ENCODE data around the gene SORCS2. TPM values are rescaled to one million over a fixed set of nuclear protein-coding genes. Genes with fewer than 3 reads are reported as not detected.

SORCS2 gene
- total RNA-seq, 6 experiments from 2014 or later: 0.18 to 6.2 (median 3.1) TPM

DNA sequence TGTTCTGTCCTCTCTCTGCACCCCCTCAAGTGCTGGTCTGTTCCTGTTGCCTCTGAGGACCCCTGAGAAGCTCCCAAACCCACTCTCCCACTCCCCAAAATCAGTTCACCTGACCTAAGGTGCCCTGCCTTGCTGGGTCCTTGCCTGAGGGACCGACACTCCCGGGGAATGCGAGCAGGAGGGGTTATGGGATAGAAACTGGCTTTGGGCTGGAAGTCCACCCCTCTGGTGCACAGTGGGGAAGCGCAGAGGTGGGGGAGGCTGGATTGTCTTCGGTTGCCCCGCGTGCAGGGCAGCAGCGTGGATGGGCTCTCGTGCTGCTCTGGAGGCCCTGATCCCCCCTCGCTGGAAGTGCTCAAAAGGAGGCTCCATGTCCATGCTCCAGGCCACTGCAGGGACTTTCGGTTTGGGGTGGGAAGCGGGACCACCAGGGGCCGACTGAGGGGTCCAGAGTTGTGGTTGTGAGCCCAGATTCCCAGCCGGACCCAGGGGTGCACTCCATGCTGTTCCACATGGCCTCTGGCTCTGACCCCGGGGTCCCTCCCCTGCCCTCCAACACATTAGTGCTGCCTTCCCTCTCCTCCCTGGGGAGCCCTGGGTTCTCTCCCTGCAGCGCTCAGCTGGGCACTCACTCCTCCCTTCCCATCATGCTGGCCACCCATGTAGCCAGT is 7.6 kb downstream of the SORCS2 start:
- Histone ChIP-seq H3K36me3 (no peaks in the 10 kb centered on the region), H3K27ac (no peak overlapping the region), H3K9me3 (no peaks in the 10 kb centered on the region), H3K27me3 (no peaks in the 10 kb centered on the region), H3K4me3 (no peak overlapping the region), H3K4me1 (no peaks in the 10 kb centered on the region)
- no peak for TF ChIP-seq POLR2A (IDR thresholded peaks at IDR 0.05)
- ATAC-seq (no peak), DNase-seq (peak in 1 of 3 donors; percentile 28)
- intact Hi-C loops (cut with DNase I): loop anchor here (10.0 kb wide), 2 partner anchors 245 to 595 kb away; no protein-coding TSS in a partner anchor
- WGBS (ENCODE audit: insufficient coverage, low coverage, low lambda C conversion rate, missing lambda C conversion rate): 88% methylated on average over 3 of the region's 16 CpGs

DNA sequence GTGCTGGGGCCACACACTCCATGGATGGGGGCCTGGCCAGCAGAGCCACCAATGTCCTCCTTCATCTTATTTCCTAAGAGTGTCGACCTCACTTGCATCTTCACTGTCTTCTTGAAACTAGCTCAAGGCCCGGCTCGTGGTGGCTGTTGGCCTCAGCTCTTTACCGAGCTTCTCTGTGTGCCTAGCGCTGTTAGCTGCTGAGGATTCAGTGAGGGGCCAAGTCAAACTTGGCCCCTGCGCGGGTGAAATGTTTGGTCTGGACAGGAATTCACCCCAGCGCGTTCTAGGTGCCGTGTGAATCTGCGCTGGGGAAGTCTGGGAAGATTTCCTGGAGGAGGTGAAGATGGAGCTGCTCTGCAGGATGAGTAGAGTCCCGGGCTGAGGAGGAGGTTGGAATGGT is 8.5 kb downstream of the SORCS2 start:
- Histone ChIP-seq H3K4me3 (no peak overlapping the region), H3K27me3 (no peaks in the 10 kb centered on the region), H3K27ac (no peak overlapping the region), H3K9me3 (no peaks in the 10 kb centered on the region), H3K36me3 (no peaks in the 10 kb centered on the region), H3K4me1 (no peaks in the 10 kb centered on the region)
- TF ChIP-seq, protein P1, sequence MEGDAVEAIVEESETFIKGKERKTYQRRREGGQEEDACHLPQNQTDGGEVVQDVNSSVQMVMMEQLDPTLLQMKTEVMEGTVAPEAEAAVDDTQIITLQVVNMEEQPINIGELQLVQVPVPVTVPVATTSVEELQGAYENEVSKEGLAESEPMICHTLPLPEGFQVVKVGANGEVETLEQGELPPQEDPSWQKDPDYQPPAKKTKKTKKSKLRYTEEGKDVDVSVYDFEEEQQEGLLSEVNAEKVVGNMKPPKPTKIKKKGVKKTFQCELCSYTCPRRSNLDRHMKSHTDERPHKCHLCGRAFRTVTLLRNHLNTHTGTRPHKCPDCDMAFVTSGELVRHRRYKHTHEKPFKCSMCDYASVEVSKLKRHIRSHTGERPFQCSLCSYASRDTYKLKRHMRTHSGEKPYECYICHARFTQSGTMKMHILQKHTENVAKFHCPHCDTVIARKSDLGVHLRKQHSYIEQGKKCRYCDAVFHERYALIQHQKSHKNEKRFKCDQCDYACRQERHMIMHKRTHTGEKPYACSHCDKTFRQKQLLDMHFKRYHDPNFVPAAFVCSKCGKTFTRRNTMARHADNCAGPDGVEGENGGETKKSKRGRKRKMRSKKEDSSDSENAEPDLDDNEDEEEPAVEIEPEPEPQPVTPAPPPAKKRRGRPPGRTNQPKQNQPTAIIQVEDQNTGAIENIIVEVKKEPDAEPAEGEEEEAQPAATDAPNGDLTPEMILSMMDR (IDR thresholded peaks at IDR 0.05): no peak
- TF ChIP-seq POLR2A (IDR thresholded peaks at IDR 0.05): no peak
- DNase-seq (peak in 1 of 3 donors; percentile 17), ATAC-seq (no peak)
- intact Hi-C loops (cut with DNase I): no loop called here
- 90% methylated on average over 8 of the region's 12 CpGs for WGBS (ENCODE audit: insufficient coverage, low coverage, low lambda C conversion rate, missing lambda C conversion rate)

DNA sequence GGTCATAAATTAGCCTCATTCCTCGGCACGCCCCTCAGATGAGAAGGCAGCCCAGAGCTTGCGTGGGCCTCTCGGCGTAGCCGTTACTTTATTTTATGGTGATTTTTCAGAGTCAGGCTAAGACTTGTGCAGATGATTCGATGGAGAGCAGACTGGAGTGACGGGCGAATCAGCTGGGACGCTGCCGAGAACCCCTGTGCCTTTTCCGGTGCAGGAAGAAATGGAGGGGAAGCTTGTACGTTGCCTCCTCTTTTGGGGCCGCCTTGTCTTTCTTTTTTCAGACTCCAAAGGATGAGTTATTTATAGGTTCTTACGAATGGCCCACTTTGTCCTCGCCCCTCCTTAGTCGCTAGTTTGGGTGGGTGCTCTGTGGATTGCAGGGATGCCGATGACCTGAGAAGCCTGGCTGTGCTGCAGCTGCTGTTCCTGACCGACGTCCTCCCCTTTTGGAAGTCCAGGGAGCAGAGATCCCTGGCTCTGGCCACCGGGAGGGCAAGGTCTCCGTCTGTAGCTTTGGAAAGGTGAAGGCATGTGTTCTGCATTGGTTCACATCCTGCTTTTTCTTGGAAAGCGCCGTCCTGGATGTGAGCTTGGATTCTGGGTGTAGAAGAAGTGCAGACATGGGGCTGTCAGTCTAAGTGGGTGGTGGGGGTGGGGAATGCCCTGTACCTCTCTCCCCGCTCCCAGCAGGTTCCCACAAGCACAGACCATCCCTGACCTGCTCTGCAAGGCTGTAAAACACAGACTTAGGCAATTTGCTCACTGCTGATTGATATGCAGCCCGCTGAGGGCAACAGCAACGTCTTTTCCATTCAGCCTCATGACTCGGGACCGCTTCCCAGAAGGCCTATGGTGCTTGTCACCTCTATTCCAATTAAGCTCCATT is 9.3 kb downstream of the SORCS2 start:
- Histone ChIP-seq H3K4me1 (peaks cover 0 to 5% (median 0%) of the 10 kb centered on the region in 4 donors), H3K36me3 (no peaks in the 10 kb centered on the region), H3K27ac (no peak overlapping the region), H3K27me3 (no peaks in the 10 kb centered on the region), H3K4me3 (no peak overlapping the region), H3K9me3 (no peaks in the 10 kb centered on the region)
- DNase-seq (peak in 2 of 3 donors; percentile 12 to 25), ATAC-seq (peak in 2 of 4 donors; percentile 13 to 58)
- 65% methylated on average over 25 of the region's 29 CpGs for WGBS (ENCODE audit: insufficient coverage, low coverage, low lambda C conversion rate, missing lambda C conversion rate)
- TF ChIP-seq, protein P1 (IDR thresholded peaks at IDR 0.05): no peak
- no peak for TF ChIP-seq POLR2A (IDR thresholded peaks at IDR 0.05)
- intact Hi-C loops (cut with DNase I): no loop called here

DNA sequence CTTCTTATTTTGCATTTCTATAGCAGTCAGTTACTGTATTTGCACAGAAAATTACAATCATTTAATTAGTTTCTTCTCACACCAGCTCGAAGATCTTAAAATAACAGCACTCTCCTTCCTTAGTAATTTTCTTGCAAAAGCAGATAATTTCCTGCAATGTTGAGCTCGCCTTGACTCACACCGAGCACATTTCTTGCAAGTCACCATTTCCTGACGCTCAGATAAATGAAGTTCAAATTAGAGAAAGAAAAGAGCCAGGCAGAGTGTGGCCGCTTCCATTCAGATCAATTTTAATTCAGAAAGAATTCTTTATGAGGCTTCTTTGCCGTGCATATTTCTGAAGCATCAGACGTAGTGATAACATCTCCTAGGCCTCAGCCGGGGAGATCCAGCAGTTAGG is 10.1 kb downstream of the SORCS2 start:
- no peak for ATAC-seq
- WGBS (ENCODE audit: insufficient coverage, low coverage, low lambda C conversion rate, missing lambda C conversion rate): 55% methylated on average over 8 of the region's 8 CpGs
- H3K4me1 ChIP-seq: peaks cover 0 to 12% (median 3%) of the 10 kb centered on the region in 4 donors
- intact Hi-C loops (cut with DNase I): no loop called here
- no peaks in the 10 kb centered on the region for H3K36me3 ChIP-seq
- TF ChIP-seq POLR2A (IDR thresholded peaks at IDR 0.05): no peak
- TF ChIP-seq, protein P1 (IDR thresholded peaks at IDR 0.05): no peak
- no peaks in the 10 kb centered on the region for H3K9me3 ChIP-seq
- H3K27ac ChIP-seq: no peak overlapping the region
- no peak for DNase-seq
- no peak overlapping the region for H3K4me3 ChIP-seq
- no peaks in the 10 kb centered on the region for H3K27me3 ChIP-seq

Measured in right lobe of liver (tissue), 6 donors.